ENCODE data around the gene LNX2. TPM values are rescaled to one million over a fixed set of nuclear protein-coding genes. Genes with fewer than 3 reads are reported as not detected.

LNX2 gene
- total RNA-seq, 1 experiment from 2014 or later = 6.4 TPM

GRCh38 chr13:27654816-27655215 lies 34.5 kb upstream of the LNX2 start:
- Histone ChIP-seq H3K27me3 (replicated peaks; ENCODE audit: insufficient read depth, low read depth, low read length, poor library complexity) (no peaks in the 10 kb centered on the region), H3K4me3 (ENCODE audit: low read depth, low read length, poor library complexity, severe bottlenecking) (no peak overlapping the region), H3K27ac (ENCODE audit: low read depth, low read length, poor library complexity, severe bottlenecking) (no peak overlapping the region), H3K9me3 (ENCODE audit: low read depth, low read length, poor library complexity, severe bottlenecking) (peaks cover 13% of the 10 kb centered on the region), H3K36me3 (ENCODE audit: insufficient read depth, low read length, poor library complexity, severe bottlenecking) (peaks cover 15% of the 10 kb centered on the region), H3K4me1 (ENCODE audit: insufficient read depth, low read length, poor library complexity, severe bottlenecking) (peaks cover 4% of the 10 kb centered on the region)
- TF ChIP-seq CTCF (conservative IDR thresholded peaks at IDR 0.05; ENCODE audit: low read depth, low read length) (no peak), EZH2 (IDR thresholded peaks at IDR 0.05; ENCODE audit: borderline replicate concordance, low read depth, low read length, poor library complexity, severe bottlenecking) (no peak)
- ChIA-PET CTCF (interaction anchor here (0.5 kb wide), 1 partner anchor 1208 kb away, joined by 3 read pairs; no protein-coding TSS in a partner anchor), POLR2A (ENCODE audit: low non-redundant PET) (no interaction called here)
- intact Hi-C loops (cut with micrococcal nuclease; ENCODE audit: unreplicated experiment) = no loop called here
- DNase-seq (ENCODE audit: low spot score) = no peak
- no TSS peak for BruUV-seq (replicated peaks)

- no peak overlapping the region for H3K27ac ChIP-seq (ENCODE audit: low read depth, low read length, poor library complexity, severe bottlenecking)
- intact Hi-C loops (cut with micrococcal nuclease; ENCODE audit: unreplicated experiment) = no loop called here
- H3K4me3 ChIP-seq (ENCODE audit: low read depth, low read length, poor library complexity, severe bottlenecking) = no peak overlapping the region
- H3K36me3 ChIP-seq (ENCODE audit: insufficient read depth, low read length, poor library complexity, severe bottlenecking) = peaks cover 22% of the 10 kb centered on the region
- BruUV-seq (replicated peaks) = no TSS peak
- TF ChIP-seq CTCF (conservative IDR thresholded peaks at IDR 0.05; ENCODE audit: low read depth, low read length) (no peak), EZH2 (IDR thresholded peaks at IDR 0.05; ENCODE audit: borderline replicate concordance, low read depth, low read length, poor library complexity, severe bottlenecking) (no peak)
- H3K4me1 ChIP-seq (ENCODE audit: insufficient read depth, low read length, poor library complexity, severe bottlenecking) = peaks cover 4% of the 10 kb centered on the region
- DNase-seq (ENCODE audit: low spot score) = no peak
- POLR2A ChIA-PET (ENCODE audit: low non-redundant PET) = no interaction called here
- H3K9me3 ChIP-seq (ENCODE audit: low read depth, low read length, poor library complexity, severe bottlenecking) = peaks cover 19% of the 10 kb centered on the region
- CTCF ChIA-PET = no interaction called here
- no peaks in the 10 kb centered on the region for H3K27me3 ChIP-seq (replicated peaks; ENCODE audit: insufficient read depth, low read depth, low read length, poor library complexity)
These were observed 33.7 kb upstream of the LNX2 start for GRCh38 chr13:27654059-27654458.

GRCh38 chr13:27650312-27650711 lies 30.0 kb upstream of the LNX2 start:
- POLR2A ChIA-PET (ENCODE audit: low non-redundant PET) = no interaction called here
- intact Hi-C loops (cut with micrococcal nuclease; ENCODE audit: unreplicated experiment) = no loop called here
- Histone ChIP-seq H3K27ac (ENCODE audit: low read depth, low read length, poor library complexity, severe bottlenecking) (no peak overlapping the region), H3K27me3 (replicated peaks; ENCODE audit: insufficient read depth, low read depth, low read length, poor library complexity) (no peaks in the 10 kb centered on the region), H3K4me3 (ENCODE audit: low read depth, low read length, poor library complexity, severe bottlenecking) (no peak overlapping the region), H3K4me1 (ENCODE audit: insufficient read depth, low read length, poor library complexity, severe bottlenecking) (no peaks in the 10 kb centered on the region), H3K36me3 (ENCODE audit: insufficient read depth, low read length, poor library complexity, severe bottlenecking) (peaks cover 34% of the 10 kb centered on the region), H3K9me3 (ENCODE audit: low read depth, low read length, poor library complexity, severe bottlenecking) (peaks cover 22% of the 10 kb centered on the region)
- BruUV-seq (replicated peaks) = no TSS peak
- no peak for TF ChIP-seq CTCF (conservative IDR thresholded peaks at IDR 0.05; ENCODE audit: low read depth, low read length)
- CTCF ChIA-PET = no interaction called here
- no peak for DNase-seq (ENCODE audit: low spot score)

Data from A673 (cell line).